Keratinocyte (primary cell): ENCODE measurements around the gene ROR2. TPM values are rescaled to one million over a fixed set of nuclear protein-coding genes. Genes with fewer than 3 reads are reported as not detected.

ENCODE experiments used
- DNase-seq: peaks from one replicate; pipeline ENCODE4 v3.0.0-alpha.2; 2011; ENCODE audit warnings: low read depth, missing footprints, low spot score
- FAIRE-seq: peaks from 2 replicates; lab custom pipeline; 2011; peaks lifted over from hg19 to GRCh38; lab: Jason Lieb, UNC
- H2AFZ ChIP-seq: 2 replicates; pipeline ENCODE4 v1.6.0; 2012; ENCODE audit warnings: low read length, control low read depth, inconsistent platforms; ENCODE audit not compliant: control insufficient read depth
- H3K27ac ChIP-seq: 2 replicates; pipeline ENCODE4 v1.5.1; 2011; ENCODE audit warnings: low read length; ENCODE audit not compliant: control insufficient read depth, insufficient read depth
- H3K27me3 ChIP-seq: 3 replicates; pipeline ENCODE4 v1.6.0; 2011; ENCODE audit warnings: low read length; ENCODE audit not compliant: control insufficient read depth, insufficient read depth; ENCODE audit errors: extremely low read depth
- H3K36me3 ChIP-seq, 2 experiments: 2 replicates in 1 of 2; 3 replicates in 1 of 2; pipeline ENCODE4 v1.5.1; 2011; ENCODE audit warnings: low read length in 2 of 2, mild to moderate bottlenecking in 1 of 2; ENCODE audit not compliant: control insufficient read depth in 2 of 2, insufficient read depth in 2 of 2; ENCODE audit errors: extremely low read depth in 1 of 2
- H3K4me1 ChIP-seq: 3 replicates; pipeline ENCODE4 v1.5.1; 2011; ENCODE audit warnings: low read length; ENCODE audit not compliant: control insufficient read depth, insufficient read depth; ENCODE audit errors: extremely low read depth
- H3K4me2 ChIP-seq: 3 replicates; pipeline ENCODE4 v1.6.0; 2011; ENCODE audit warnings: low read depth, low read length; ENCODE audit not compliant: control insufficient read depth, insufficient read depth; ENCODE audit errors: extremely low read depth
- H3K4me3 ChIP-seq, 3 experiments: fragments of 200-600 bp in 1 of 3; sonication (generic) in 1 of 3; 2 replicates in 2 of 3; 3 replicates in 1 of 3; pipeline ENCODE4 v1.5.1; 2011 to 2016; ENCODE audit warnings: low read length in 3 of 3, mild to moderate bottlenecking in 3 of 3, control low read depth in 2 of 3, inconsistent platforms in 1 of 3, low read depth in 1 of 3, mixed read lengths in 1 of 3, mixed run types in 1 of 3, moderate library complexity in 1 of 3; ENCODE audit not compliant: control insufficient read depth in 2 of 3, insufficient read depth in 2 of 3; ENCODE audit errors: extremely low read depth in 1 of 3
- H3K79me2 ChIP-seq: 2 replicates; pipeline ENCODE4 v1.6.0; 2012; ENCODE audit warnings: low read length; ENCODE audit not compliant: control insufficient read depth, insufficient read depth
- H3K9ac ChIP-seq: 3 replicates; pipeline ENCODE4 v1.6.0; 2011; ENCODE audit warnings: low read length; ENCODE audit not compliant: control insufficient read depth, insufficient read depth; ENCODE audit errors: extremely low read depth
- H3K9me1 ChIP-seq: 3 replicates; pipeline ENCODE4 v1.6.0; 2011; ENCODE audit warnings: low read length; ENCODE audit not compliant: control insufficient read depth, insufficient read depth; ENCODE audit errors: extremely low read depth
- H3K9me3 ChIP-seq: 2 replicates; pipeline ENCODE4 v1.5.1; 2012; ENCODE audit warnings: low read depth, low read length; ENCODE audit not compliant: control insufficient read depth
- H4K20me1 ChIP-seq: 3 replicates; pipeline ENCODE4 v1.6.0; 2011; ENCODE audit warnings: low read length; ENCODE audit not compliant: control insufficient read depth, insufficient read depth; ENCODE audit errors: extremely low read depth
- EZH2 ChIP-seq: IDR thresholded peaks from one replicate; pipeline ENCODE4 v1.6.1; 2012; ENCODE audit warnings: inconsistent platforms, mild to moderate bottlenecking, low read length, moderate library complexity
- dilution Hi-C: fragments of 300-500 bp; cut with MboI; formaldehyde crosslinking; loops from one replicate; pipeline ENCODE4 v1.7.0; 2020; ENCODE audit warnings: low sequenced_read_pairs; ENCODE audit not compliant: extremely low pct_ligation_motif_present
- polyA plus RNA-seq, 5 experiments: library from polyadenylated mRNA; depleted of rRNA in 3 of 5; stranded (reverse) in 3 of 5; stranded (forward) in 1 of 5; unstranded in 1 of 5; fragments of >200 nt; gene quantifications; 1 replicate in 1 of 5; 2 replicates in 3 of 5; 3 replicates in 1 of 5; pipeline versions ENCODE4 v1.2.1 to v1.2.3, GENCODE V29; 2011 to 2012; ENCODE audit warnings: missing spikeins in 2 of 5, low read depth in 1 of 5, low replicate concordance in 1 of 5
- TF ChIP-seq, protein P1 (sequence below), 3 experiments: IDR thresholded peaks in 1 of 3; conservative IDR thresholded peaks in 1 of 3; optimal IDR thresholded peaks in 1 of 3; 2 replicates in 2 of 3; 3 replicates in 1 of 3; pipeline versions ENCODE3 to v1.5.1; 2011; ENCODE audit warnings: low read length in 3 of 3, mild to moderate bottlenecking in 3 of 3, moderate library complexity in 2 of 3, control low read depth in 1 of 3, inconsistent platforms in 1 of 3; ENCODE audit not compliant: insufficient read depth in 2 of 3; ENCODE audit errors: extremely low read depth in 1 of 3

Gene ROR2
- polyA plus RNA-seq, 1 donor (not counting 4 experiments of a cell fraction or from before 2014, with no cell fraction given): 0.22 TPM

GRCh38 chr9:91689006-91689405 lies 261.0 kb downstream of the ROR2 start:
- Histone ChIP-seq H3K4me3 (no peak overlapping the region), H3K9me1 (no peaks in the 10 kb centered on the region), H2AFZ (no peak overlapping the region), H3K9me3 (no peaks in the 10 kb centered on the region), H3K9ac (no peak overlapping the region), H3K27ac (no peak overlapping the region), H3K79me2 (no peaks in the 10 kb centered on the region), H4K20me1 (no peaks in the 10 kb centered on the region), H3K4me1 (no peaks in the 10 kb centered on the region), H3K27me3 (peaks cover 5% of the 10 kb centered on the region), H3K4me2 (no peak overlapping the region), H3K36me3 (no peaks in the 10 kb centered on the region)
- dilution Hi-C loops: no loop called here
- FAIRE-seq: no peak
- no peak for TF ChIP-seq EZH2
- TF ChIP-seq, protein P1, sequence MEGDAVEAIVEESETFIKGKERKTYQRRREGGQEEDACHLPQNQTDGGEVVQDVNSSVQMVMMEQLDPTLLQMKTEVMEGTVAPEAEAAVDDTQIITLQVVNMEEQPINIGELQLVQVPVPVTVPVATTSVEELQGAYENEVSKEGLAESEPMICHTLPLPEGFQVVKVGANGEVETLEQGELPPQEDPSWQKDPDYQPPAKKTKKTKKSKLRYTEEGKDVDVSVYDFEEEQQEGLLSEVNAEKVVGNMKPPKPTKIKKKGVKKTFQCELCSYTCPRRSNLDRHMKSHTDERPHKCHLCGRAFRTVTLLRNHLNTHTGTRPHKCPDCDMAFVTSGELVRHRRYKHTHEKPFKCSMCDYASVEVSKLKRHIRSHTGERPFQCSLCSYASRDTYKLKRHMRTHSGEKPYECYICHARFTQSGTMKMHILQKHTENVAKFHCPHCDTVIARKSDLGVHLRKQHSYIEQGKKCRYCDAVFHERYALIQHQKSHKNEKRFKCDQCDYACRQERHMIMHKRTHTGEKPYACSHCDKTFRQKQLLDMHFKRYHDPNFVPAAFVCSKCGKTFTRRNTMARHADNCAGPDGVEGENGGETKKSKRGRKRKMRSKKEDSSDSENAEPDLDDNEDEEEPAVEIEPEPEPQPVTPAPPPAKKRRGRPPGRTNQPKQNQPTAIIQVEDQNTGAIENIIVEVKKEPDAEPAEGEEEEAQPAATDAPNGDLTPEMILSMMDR (optimal IDR thresholded peaks at IDR 0.05 in 1 of 3, IDR thresholded peaks at IDR 0.05 in 1 of 3, conservative IDR thresholded peaks at IDR 0.05 in 1 of 3; ENCODE audit: extremely low read depth in 1 of 3, insufficient read depth in 2 of 3, low read length in 3 of 3): no peak
- no peak for DNase-seq

DNA sequence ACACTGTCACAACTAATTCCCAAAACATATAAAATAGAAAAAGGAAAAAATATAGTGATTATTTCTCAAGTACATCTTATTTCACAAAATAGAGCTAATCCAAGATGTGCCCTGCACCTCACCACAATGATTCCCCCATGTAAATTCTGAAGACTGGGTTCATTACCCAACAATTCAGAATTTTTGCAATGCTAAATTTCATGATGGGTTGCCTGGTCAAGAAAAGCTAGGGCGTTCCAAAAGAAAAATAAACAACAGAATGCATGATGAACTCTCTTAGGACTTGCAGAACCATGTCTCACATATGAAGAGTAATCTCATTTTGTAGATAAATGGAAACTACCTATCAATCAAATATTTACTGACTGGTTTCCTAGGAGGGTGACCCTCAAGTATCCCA lies 266.8 kb downstream of the ROR2 start:
- Histone ChIP-seq H3K27me3 (no peaks in the 10 kb centered on the region), H3K4me3 (no peak overlapping the region), H3K9me1 (no peaks in the 10 kb centered on the region), H4K20me1 (no peaks in the 10 kb centered on the region), H2AFZ (no peak overlapping the region), H3K4me2 (no peak overlapping the region), H3K9me3 (no peaks in the 10 kb centered on the region), H3K9ac (no peak overlapping the region), H3K79me2 (no peaks in the 10 kb centered on the region), H3K36me3 (no peaks in the 10 kb centered on the region), H3K4me1 (no peaks in the 10 kb centered on the region), H3K27ac (no peak overlapping the region)
- DNase-seq (no peak), FAIRE-seq (no peak)
- dilution Hi-C loops: no loop called here
- TF ChIP-seq, protein P1 (optimal IDR thresholded peaks at IDR 0.05 in 1 of 3, IDR thresholded peaks at IDR 0.05 in 1 of 3, conservative IDR thresholded peaks at IDR 0.05 in 1 of 3; ENCODE audit: extremely low read depth in 1 of 3, insufficient read depth in 2 of 3, low read length in 3 of 3): no peak
- TF ChIP-seq EZH2: no peak
